SKM-1 (cell line): ENCODE measurements around the gene ACTR3C.
A peak's percentile ranks its signal among the peaks of the same experiment; 100 is the strongest.

Experiments
- DNase-seq: peaks from one replicate; lab custom pipeline; 2025; ENCODE audit not compliant: unreplicated experiment; lab: John Stamatoyannopoulos, UW

Gene ACTR3C

GRCh38 chr7:150322833-150323681, at the start of gene ACTR3C, which contains the start of gene LRRC61:
ACTR3C (minus strand) TSS chr7:150323545; CDS start chr7:150295296, 28,249 bp downstream.
LRRC61 (plus strand) TSS chr7:150323355; CDS start chr7:150336862, 13,507 bp downstream.
- DNase-seq, result no peak

DNA sequence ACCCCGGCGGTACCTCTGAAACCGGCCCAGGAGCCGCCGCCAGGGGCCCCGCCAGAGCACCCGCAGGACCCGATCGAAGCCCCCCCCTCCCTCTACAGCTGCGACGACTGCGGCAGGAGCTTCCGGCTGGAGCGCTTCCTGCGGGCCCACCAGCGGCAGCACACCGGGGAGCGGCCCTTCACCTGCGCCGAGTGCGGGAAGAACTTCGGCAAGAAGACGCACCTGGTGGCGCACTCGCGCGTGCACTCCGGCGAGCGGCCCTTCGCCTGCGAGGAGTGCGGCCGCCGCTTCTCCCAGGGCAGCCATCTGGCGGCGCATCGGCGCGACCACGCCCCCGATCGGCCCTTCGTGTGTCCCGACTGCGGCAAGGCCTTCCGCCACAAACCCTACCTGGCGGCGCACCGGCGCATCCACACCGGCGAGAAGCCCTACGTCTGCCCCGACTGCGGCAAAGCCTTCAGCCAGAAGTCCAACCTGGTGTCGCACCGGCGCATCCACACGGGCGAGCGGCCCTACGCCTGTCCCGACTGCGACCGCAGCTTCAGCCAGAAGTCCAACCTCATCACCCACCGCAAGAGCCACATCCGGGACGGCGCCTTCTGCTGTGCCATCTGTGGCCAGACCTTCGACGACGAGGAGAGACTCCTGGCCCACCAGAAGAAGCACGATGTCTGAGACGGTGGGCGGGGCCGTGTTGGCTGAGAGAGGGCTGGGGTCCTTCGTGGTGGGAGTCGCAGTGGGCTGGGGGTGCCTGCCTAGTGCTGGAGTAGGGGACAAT, 49.1 kb upstream of the ACTR3C start:
- no peak for DNase-seq

- no peak for DNase-seq
Measured at GRCh38 chr7:150371996-150372270, 48.6 kb upstream of the ACTR3C start.

DNA sequence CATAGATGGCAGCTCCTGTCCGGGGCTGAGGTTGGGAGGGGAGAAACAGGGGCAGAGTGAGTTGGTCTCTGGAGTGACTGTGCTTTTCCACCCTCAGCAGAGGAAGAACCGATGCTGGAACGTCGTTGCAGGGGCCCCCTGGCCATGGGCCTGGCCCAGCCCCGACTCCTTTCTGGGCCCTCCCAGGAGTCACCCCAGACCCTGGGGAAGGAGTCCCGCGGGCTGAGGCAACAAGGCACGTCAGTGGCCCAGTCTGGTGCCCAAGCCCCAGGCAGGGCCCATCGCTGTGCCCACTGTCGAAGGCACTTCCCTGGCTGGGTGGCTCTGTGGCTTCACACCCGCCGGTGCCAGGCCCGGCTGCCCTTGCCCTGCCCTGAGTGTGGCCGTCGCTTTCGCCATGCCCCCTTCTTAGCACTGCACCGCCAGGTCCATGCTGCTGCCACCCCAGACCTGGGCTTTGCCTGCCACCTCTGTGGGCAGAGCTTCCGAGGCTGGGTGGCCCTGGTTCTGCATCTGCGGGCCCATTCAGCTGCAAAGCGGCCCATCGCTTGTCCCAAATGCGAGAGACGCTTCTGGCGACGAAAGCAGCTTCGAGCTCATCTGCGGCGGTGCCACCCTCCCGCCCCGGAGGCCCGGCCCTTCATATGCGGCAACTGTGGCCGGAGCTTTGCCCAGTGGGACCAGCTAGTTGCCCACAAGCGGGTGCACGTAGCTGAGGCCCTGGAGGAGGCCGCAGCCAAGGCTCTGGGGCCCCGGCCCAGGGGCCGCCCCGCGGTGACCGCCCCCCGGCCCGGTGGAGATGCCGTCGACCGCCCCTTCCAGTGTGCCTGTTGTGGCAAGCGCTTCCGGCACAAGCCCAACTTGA, 48.0 kb upstream of the ACTR3C start:
- no peak for DNase-seq

DNA sequence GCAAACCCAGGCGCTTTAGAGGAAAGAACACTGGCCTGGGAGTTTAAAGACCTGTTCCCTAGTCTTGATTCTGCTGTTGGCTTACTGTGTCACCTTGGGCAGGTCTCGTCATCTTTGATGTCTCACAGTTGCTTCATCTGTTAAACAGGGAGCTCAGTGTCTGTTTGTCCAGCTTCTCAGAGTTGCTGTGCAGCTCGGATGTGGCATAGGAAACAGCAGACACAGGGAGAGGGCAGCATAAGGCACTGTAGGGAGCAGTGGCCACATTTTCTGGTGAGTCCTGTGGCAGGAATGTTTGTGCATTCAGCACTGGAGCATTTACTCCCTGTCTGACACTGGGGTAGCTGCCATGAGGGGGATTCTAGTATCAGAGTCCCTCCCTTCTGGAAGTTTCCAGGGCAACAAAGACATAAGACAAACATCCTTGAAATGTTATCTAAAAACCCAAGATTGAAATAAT, 47.3 kb upstream of the ACTR3C start:
- no peak for DNase-seq

DNA sequence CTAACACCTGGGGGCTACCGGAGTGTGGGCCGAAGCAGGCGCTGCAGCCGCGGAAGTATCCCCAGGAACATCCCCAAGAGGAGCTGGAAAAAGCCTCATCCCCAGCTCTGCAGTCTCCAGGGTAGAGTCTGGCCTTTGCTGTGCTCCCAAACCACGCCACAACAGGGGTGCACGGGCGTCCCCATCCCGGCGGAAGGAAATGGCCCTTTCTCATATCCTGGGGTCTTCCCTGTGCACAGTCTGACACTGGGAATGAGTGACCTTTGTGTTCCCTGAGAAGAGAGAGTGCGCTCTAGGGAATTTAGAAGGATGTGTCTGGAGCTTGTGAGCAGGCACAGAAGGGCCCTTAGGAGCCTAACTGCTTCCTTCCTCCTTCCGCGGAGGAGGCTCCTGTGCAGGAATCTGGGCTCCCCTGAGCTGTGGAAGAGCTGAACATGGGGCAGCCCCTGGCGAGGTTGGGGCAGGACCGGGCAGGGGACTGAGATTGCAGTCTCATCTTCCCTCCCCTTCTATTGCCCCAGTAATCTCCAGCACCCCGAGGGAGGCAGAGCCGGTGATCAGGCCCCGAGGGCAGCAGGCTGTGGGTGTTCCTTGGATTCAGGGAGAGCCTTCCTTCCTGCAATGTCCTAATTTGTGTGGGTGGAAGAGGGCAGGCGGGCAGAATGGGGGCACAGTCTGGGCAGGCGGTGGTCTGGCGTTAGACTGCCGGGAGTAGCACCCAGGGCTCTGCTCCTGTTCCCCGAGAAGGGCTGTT, 46.6 kb upstream of the ACTR3C start:
- DNase-seq, result no peak

DNA sequence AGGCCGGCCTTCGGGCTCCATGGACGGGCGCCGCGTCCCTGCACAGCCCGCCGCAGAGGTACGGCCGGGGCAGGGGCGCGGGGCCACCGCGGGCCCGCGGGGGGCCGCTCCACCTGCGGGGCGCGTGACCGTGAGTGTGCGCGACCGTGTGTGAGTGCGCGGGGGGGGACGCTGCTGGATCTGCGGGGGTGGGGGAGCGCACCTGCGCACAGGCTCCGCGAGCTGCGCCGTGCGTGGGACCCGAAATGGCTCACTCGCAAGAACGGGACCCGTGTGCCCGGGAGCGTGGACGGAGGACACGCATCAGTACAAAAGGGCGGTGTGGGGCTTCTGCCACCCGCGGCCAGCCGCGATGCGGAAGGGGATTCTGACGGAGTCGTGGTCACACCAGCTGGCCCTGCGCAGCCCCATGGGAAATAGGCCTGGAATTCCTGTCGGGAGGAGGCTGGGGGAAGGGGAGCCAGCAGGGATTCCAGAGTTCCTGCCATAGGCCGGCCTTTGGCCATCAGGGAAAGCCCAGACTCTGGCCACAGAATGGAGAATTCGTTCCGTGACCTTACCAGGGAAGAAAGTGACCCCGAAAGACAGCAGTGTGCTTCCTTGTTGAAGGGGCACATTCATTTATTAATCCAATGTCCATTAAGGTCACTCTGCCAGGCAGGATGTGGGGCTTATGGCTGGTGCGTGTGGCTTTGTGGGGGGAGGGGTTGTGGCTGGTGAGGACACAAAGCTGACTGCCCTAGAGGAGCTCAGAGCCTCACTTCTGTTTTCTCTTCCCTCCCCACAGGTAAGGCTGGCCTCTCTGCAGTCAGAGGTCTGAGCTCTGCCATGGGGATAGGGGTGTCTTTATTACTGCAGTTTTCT, 45.8 kb upstream of the ACTR3C start:
- DNase-seq, result no peak

- DNase-seq, result peak; percentile 12
Measured at GRCh38 chr7:150368096-150368883, 44.9 kb upstream of the ACTR3C start, which contains the start of gene REPIN1. REPIN1 (plus strand) TSS chr7:150368822; CDS start chr7:150369712, 890 bp downstream.

DNA sequence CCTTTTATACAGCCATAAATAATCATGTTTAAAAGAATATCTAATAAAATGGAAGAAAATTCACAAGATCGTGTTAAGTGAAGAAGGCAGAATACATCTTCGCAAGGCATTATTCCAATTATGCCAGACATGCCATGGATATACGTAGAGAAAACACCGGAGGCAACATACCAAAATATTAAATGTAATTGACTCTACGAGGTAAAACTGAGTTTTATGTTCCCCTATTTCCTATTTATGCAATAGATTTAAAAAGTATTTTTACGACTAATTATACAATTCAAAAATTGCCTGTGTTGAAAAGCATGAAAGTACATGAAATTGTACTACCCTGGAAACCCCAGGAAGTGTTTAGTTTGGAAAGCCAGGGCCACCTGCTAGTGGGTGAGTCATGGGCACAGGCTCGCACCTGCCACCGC, 44.3 kb upstream of the ACTR3C start:
- no peak for DNase-seq

DNA sequence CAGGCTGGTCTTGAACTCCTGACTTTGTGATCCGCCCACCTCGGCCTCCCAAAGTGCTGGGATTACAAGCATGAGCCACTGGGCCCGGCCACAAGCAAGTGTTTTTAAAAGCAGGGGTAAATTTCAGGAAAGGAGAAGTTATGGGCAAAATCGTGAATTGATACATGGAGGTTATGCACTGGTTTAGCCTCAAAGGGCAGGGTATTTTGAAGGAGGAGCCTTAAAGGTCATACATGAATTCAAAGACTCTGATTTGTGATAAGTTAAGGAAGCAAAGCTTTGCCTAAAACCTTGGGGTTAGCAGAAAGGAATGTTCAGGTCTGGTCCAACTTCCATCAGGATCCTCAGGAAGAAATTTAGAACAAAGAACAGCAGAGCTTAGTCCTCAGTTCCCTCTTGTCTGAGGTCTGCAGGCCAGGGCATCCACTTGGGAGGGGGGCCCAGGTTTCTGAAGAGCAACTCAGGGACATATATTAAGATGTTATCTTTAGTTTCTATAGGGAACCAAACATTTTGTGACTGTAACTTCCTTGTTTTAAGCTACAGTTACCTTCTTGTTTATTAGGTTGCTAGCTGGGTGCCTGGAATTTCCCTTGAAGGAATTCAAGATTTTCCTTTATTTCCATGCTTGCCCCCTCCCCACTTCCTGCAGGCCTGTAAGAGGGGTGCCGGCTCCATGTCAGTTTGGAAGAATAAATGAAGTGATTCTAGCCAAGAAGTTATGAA, 42.5 kb upstream of the ACTR3C start:
- peak; percentile 18 for DNase-seq

DNA sequence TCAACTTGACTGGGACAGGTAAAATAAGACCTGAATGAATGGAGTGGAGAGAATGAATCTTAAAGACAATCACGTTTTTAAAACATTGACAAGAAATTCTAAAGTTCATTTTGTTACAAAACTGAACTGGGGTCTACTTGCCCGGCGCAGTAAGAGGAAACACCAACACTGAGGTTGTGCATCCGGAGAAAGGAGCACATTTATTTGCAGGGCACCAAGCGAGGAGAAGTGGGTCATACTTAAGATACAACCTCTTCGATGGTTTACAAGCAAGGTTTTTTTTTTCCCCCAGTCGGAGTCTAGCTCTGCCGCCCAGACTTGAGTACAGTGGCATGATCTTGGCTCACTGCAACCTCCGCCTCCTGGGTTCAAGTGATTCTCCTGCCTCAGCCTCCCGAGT, 41.8 kb upstream of the ACTR3C start:
- DNase-seq, result no peak

- DNase-seq, result no peak
Measured at GRCh38 chr7:150363872-150364271, 40.5 kb upstream of the ACTR3C start.

DNA sequence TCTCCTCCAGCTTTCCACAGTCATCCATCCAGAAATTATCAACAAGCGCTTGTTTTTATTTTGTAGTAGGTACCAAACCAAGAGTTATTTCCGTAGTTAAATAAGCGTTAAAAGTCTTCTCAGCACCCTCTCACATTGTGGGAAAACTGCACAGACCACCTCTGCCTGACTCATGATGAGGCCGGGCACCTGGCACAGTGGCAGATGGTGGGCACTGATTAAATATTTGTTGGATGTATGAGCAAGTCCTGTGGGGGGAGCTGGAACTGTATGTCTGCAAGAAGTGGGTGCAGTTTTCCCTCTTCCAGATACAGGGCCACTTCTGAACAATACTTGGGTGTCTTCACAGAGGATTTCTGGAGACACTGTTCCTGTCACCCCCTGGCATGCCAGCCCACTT, 40.0 kb upstream of the ACTR3C start:
- no peak for DNase-seq

DNA sequence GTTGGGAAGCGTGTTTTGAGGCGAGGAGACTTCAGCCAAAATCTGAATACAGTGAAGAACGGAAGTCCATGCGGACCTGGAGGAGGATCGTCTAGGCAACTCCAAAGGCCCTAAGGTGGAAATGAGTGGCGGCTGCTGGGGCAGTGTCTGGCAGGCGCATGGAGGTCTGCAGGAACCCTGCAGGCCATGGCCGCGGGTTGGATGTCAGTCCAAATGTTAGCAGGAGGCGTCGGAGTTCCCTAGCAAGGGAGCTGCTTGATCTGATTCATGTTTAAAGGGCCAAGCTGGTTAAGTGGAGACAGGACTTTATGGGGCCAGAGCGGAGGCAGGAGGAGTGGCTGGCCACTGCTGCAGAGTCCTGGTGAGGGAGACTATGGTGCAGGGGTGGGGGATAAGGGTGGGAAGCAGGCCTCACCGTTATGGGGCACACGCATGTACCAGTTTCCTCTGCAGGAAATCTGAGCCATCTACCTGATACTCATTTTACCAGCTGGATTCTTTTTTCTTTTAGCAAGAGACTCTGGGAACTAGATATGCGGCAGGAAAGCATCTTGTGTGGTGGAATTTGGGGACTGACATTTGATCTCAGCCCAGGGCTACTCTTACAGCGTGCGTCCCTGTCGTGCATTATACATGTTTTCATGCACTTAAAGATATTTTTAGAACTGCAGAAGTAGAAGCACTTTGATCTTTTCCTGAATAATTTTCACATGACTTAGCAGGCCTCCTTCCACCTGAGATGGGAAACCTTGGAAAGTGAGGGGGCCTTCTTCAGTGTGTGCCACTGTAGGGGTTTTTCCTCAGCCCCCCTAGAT, 38.7 kb upstream of the ACTR3C start:
- no peak for DNase-seq

- no peak for DNase-seq
Measured at GRCh38 chr7:150361402-150361801, 38.1 kb upstream of the ACTR3C start.

GRCh38 chr7:150360363-150361058, 37.2 kb upstream of the ACTR3C start:
- DNase-seq, result no peak
